GM19452 (cell line): ENCODE measurements around the gene BOC.

Source experiments
- ATAC-seq: cut with Tn5 transposase; IDR thresholded peaks from one replicate; pipeline ENCODE4 v1.9.1; 2021; ENCODE audit not compliant: unreplicated experiment

BOC gene

DNA sequence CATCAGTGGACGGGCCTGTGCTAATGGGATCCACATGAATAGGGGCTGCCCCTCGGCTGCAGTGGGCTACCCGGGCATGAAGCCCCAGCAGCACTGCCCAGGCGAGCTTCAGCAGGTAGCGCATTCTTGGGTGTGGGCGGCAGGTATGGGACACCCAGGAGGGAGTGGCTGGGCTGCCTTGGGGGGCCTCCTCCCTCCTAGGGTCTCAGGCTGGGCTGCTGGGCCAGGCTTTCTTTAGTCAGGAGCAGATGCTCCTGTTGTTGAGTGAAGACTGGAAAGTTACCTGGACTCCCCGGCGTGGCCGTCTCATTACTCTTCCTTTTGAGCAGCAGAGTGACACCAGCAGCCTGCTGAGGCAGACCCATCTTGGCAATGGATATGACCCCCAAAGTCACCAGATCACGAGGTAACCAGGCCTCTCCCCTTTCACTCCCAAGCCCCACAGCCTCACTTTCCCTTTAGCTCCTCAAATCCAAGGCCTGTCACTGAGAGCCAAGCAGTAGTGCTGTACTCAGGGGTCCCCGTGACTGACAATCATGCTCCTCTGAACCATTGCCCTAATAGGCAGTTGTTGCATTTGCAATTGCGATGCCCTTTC is 73.2 kb downstream of the BOC start:
- no peak for ATAC-seq

DNA sequence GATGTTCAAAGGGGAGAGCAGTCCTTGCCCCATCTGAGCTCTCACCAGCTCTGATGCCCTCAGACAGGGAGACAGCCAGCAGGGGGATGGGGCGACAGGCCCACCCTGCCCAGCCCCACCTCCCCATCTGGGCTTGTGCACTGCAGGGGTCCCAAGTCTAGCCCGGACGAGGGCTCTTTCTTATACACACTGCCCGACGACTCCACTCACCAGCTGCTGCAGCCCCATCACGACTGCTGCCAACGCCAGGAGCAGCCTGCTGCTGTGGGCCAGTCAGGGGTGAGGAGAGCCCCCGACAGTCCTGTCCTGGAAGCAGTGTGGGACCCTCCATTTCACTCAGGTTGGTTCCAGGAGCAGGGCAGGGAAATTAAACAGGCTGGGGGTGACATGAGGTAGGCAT is 73.9 kb downstream of the BOC start:
- ATAC-seq: no peak

GRCh38 chr3:113285741-113286140 is 74.4 kb downstream of the BOC start:
- no peak for ATAC-seq

GRCh38 chr3:113286524-113286923 is 75.2 kb downstream of the BOC start:
- no peak for ATAC-seq

GRCh38 chr3:113287111-113287802 is 75.9 kb downstream of the BOC start:
- no peak for ATAC-seq

- no peak for ATAC-seq
Observed at GRCh38 chr3:113287803-113288648, 76.7 kb downstream of the BOC start.

DNA sequence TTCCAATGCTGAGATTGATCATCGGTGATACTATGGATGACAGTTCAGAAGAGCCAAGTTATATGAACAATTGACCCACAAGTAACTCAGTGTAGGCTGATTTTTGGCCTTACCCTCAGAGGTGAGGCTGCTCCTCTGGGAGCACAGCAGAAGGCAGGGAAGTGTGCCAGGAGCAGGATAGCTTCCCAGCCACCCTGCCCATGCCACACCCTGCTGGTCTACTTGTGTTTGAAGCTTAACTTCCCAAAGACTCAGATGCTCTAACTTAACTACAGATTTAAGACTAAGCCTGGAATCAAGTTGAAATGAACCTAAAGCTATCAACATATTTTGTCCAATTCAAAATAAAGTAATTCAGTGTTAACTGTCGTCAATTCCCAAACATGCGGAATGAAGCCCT is 77.5 kb downstream of the BOC start:
- no peak for ATAC-seq

GRCh38 chr3:113291572-113291971 is 80.2 kb downstream of the BOC start:
- no peak for ATAC-seq

DNA sequence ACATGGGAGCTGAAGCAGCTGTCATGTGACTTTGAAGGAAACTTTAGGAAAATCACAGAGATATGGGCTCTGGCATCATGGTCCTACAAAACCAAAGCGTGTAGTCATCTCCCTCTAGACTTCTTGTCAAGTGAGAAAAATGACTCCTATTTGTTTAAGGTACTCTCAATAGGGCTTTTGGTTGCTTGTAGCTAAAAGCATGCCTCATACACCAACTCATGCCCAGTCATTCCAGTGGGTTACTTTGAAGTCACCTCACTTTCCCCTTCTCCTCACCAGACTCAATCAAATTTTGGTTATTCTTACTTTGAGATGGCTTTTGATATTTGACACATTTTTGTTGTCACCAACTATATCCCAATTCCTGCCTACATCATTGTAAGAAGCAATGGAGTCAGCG is 81.6 kb downstream of the BOC start:
- no peak for ATAC-seq

GRCh38 chr3:113293348-113293747 is 82.0 kb downstream of the BOC start:
- ATAC-seq: no peak

- no peak for ATAC-seq
Observed at GRCh38 chr3:113295463-113295862, 84.1 kb downstream of the BOC start.

- ATAC-seq: no peak
Observed at GRCh38 chr3:113297287-113297686, 85.9 kb downstream of the BOC start.

- ATAC-seq: no peak
Observed at GRCh38 chr3:113297841-113298240, 86.5 kb downstream of the BOC start.

- ATAC-seq: no peak
Observed at GRCh38 chr3:113300596-113300995, 89.2 kb downstream of the BOC start.

DNA sequence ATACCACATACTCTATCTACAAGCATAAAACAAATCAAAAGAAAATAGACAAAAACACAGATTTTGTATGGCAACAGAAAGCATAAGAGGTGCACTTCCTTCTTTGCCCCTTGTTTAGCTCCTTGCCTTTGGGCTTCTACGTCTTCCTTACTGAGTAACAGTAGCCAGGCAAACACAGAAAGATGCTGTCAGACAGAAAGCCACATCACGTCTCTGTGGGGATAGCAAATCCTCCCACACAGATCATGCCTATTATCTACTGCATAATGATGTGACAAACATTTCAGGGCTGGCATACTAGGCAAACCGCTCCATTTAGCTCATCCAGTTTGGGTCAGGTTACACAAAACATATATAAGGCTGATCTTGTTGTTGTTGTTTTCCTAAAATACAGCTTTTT is 92.7 kb downstream of the BOC start:
- ATAC-seq: no peak

DNA sequence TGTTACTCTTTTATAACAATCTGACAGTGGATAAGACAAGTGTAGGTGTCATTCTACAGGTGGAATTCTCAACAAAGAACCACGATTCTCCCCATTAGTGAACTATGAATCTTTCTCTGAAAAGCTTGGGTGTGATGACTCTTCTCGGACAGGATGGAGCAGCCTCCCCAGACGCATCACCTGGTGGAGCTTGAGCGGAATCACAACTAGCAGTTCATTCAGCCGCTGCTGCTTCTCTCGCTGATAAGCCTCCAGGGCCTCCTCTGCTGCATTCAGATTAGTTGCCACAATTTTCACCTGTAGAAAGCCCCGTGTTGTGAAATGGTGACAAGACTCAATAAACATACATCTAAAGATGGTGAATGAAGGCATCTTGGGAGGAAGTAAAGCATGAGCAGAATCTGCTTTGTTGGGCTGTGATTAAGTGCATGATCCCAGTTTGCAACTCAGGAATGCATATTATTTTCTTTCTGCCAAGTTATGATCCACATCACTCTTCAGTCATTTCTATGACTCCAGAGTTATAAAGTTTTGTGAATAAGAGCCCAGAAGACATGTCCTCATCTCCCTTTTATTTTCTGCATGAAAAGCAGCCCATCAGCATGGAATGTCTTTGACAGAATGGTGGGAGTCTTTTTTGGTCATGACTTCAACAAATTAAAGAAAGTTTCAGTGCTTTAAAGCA is 93.6 kb downstream of the BOC start:
- ATAC-seq: no peak

DNA sequence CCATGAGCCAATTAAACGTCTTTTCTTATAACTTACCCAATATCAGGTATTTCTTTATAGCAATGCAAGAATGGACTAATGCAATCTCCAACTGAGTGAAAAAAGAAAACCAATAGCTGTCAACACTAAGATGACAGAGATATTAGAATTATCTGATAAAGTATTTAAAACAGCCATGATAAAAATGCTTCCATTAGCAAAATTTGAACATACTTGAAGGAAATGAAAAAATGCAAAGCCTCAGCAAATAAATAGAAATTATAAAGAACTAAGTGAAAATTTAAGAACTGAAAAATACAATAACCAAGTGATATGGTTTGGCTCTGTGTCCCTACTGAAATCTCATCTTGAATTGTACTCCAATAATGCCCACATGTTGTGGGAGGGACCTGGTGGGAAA is 99.6 kb downstream of the BOC start:
- no peak for ATAC-seq

GRCh38 chr3:113312416-113312815 is 101.1 kb downstream of the BOC start:
- no peak for ATAC-seq

DNA sequence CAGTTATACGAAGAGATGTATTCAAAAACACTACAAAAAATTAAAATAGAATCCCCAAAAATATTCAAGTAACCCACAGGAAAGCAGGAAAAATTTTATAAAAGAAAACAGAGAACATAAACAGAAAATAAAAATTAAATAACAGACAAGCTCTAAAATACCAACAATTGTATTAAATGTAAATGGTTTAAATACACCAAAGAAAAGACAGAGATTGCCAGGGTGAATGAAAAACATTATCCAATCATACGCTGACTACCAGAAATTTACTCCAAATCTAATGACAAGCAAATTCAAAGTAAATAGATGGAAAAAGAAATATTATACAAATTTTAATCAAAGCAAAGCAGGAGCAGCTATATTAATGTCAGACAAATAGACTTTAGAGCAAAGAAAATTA is 103.6 kb downstream of the BOC start:
- ATAC-seq: no peak

DNA sequence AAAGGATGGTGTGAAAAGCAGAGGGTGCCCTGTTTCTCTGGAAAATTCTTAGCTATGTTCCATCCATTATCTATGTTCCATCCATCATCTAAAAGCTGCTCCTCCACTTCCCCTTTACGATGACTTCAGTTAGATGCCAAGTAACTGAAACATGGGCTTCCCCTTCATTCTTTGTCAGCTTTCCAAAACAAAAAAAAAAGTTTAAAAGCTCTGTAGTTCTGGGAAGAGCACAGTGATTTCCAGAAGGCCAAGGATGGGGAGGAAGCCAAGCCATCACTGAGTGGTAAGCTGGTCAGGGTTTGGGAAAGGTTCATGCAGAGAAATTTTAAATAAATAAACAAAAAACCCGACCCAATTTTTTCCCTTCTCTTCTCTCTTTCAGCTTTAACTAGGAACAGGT is 118.4 kb downstream of the BOC start:
- ATAC-seq: no peak

GRCh38 chr3:113330742-113331141 is 119.4 kb downstream of the BOC start:
- ATAC-seq: no peak

- ATAC-seq: no peak
Observed at GRCh38 chr3:113331187-113331586, 119.8 kb downstream of the BOC start.
